MCF 10A (cell line): ENCODE results near the gene SRRM5. TPM values are rescaled to one million over a fixed set of nuclear protein-coding genes. Genes with fewer than 3 reads are reported as not detected.

ENCODE experiments used
- BruUV-seq: library from RNA; stranded (reverse); fragments of 400-500 nt; replicated peaks from 2 replicates; lab custom pipeline; 2021; lab: Mats Ljungman, UMichigan
- CTCF ChIA-PET: fragments of 300-600 bp; sonication (Branson Sonifier 250); formaldehyde crosslinking; extraction: SDS; loops from one replicate; lab custom pipeline; 2021; ENCODE audit warnings: antibody characterized with exemption, inconsistent platforms; lab: Yijun Ruan, JAX
- POLR2A ChIA-PET: fragments of 300-600, 350-650 bp; sonication (Branson Sonifier 250); formaldehyde crosslinking; extraction: SDS; loops from one replicate; lab custom pipeline; 2020; ENCODE audit warnings: antibody characterized with exemption, inconsistent platforms; lab: Yijun Ruan, JAX
- DNase-seq: peaks from one replicate; pipeline ENCODE4 v3.0.0-alpha.2; 2018; ENCODE audit not compliant: unreplicated experiment
- H3K27ac Mint-ChIP-seq: one replicate; pipeline ENCODE4 v1.8.0; 2022; ENCODE audit warnings: mild to moderate bottlenecking, low read depth, mixed read lengths; ENCODE audit not compliant: unreplicated experiment
- H3K27me3 Mint-ChIP-seq: one replicate; pipeline ENCODE4 v1.8.0; 2022; ENCODE audit warnings: mixed read lengths; ENCODE audit not compliant: insufficient read depth, unreplicated experiment
- H3K36me3 Mint-ChIP-seq: one replicate; pipeline ENCODE4 v1.8.0; 2022; ENCODE audit warnings: mild to moderate bottlenecking, moderate library complexity, mixed read lengths; ENCODE audit not compliant: insufficient read depth, unreplicated experiment
- H3K4me1 Mint-ChIP-seq: one replicate; pipeline ENCODE4 v1.8.0; 2022; ENCODE audit warnings: mixed read lengths; ENCODE audit not compliant: insufficient read depth, unreplicated experiment
- H3K4me3 Mint-ChIP-seq: one replicate; pipeline ENCODE4 v1.8.0; 2022; ENCODE audit warnings: mild to moderate bottlenecking, moderate library complexity, mixed read lengths; ENCODE audit not compliant: unreplicated experiment
- H3K9me3 Mint-ChIP-seq: one replicate; pipeline ENCODE4 v1.8.0; 2022; ENCODE audit warnings: mixed read lengths; ENCODE audit not compliant: unreplicated experiment
- CTCF ChIP-seq: fragments of 200-600 bp; IDR thresholded peaks from one replicate; pipeline ENCODE4 v1.8.0; 2022; ENCODE audit warnings: antibody characterized with exemption, mild to moderate bottlenecking; ENCODE audit not compliant: unreplicated experiment
- intact Hi-C: fragments of 100-400 bp; cut with micrococcal nuclease; formaldehyde crosslinking; loops from 2 replicates; pipeline ENCODE4 v1.14.1; 2022
- total RNA-seq: library from RNA; stranded (reverse); gene quantifications from 2 replicates; pipeline ENCODE4 v1.2.3, GENCODE V29; 2022

The SRRM5 gene
- total RNA-seq, 1 experiment from 2014 or later: 0.28 TPM

- Mint-ChIP-seq H3K27me3 (no peaks in the 10 kb centered on the region), H3K36me3 (peaks cover 14% of the 10 kb centered on the region), H3K4me3 (no peak overlapping the region), H3K4me1 (peaks cover 16% of the 10 kb centered on the region), H3K9me3 (no peaks in the 10 kb centered on the region), H3K27ac (peak overlapping the region; percentile 54)
- DNase-seq: no peak
- ChIA-PET POLR2A (interaction anchor here (1.6 kb wide), 1 partner anchor 96 kb away, joined by 3 read pairs; no protein-coding TSS in a partner anchor), CTCF (interaction anchor here (1.3 to 1.6 kb wide), 2 partner anchors 14 to 17 kb away, joined by 3 to 4 read pairs; no protein-coding TSS in a partner anchor)
- intact Hi-C loops: no loop called here
- no TSS peak for BruUV-seq
- no peak for TF ChIP-seq CTCF
Observed at GRCh38 chr19:43572171-43572588, 39.7 kb upstream of the SRRM5 start.

GRCh38 chr19:43574424-43575155, 37.3 kb upstream of the SRRM5 start:
- Mint-ChIP-seq H3K27me3 (peaks cover 14% of the 10 kb centered on the region), H3K36me3 (peaks cover 12% of the 10 kb centered on the region), H3K27ac (peak overlapping the region; percentile 98), H3K4me3 (peak overlapping the region; percentile 98), H3K9me3 (no peaks in the 10 kb centered on the region), H3K4me1 (peaks cover 16% of the 10 kb centered on the region)
- ChIA-PET CTCF (interaction anchor here (0.5 to 2.1 kb wide), 10 partner anchors 10 to 190 kb away, joined by 3 to 10 read pairs (median 4); no protein-coding TSS in a partner anchor), POLR2A (interaction anchor here (0.7 to 3.0 kb wide), 8 partner anchors 10 to 177 kb away, joined by 3 to 55 read pairs (median 6); partner anchors contain the start of genes ETHE1, IRGQ, LYPD3 and ZNF575)
- DNase-seq: peak; percentile 43
- intact Hi-C loops: loop anchor here (1.0 kb wide), 1 partner anchor 22 kb away; the partner anchor contains the start of genes IRGQ and ZNF576
- TF ChIP-seq CTCF: no peak
- TSS peak; percentile 53 for BruUV-seq

- Mint-ChIP-seq H3K4me3 (peak within 1 kb of the TSS; percentile 98), H3K36me3 (peaks cover 12% of the 10 kb centered on the region), H3K27ac (peak within 1 kb of the TSS; percentile 98), H3K9me3 (no peaks in the 10 kb centered on the region), H3K27me3 (peaks cover 14% of the 10 kb centered on the region), H3K4me1 (peaks cover 12% of the 10 kb centered on the region)
- ChIA-PET CTCF (interaction anchor here (0.6 to 2.1 kb wide), 7 partner anchors 11 to 50 kb away, joined by 3 to 10 read pairs (median 3); no protein-coding TSS in a partner anchor), POLR2A (interaction anchor here (0.7 to 3.0 kb wide), 7 partner anchors 20 to 176 kb away, joined by 3 to 55 read pairs (median 7); partner anchors contain the start of genes ETHE1, IRGQ, LYPD3 and ZNF575)
- DNase-seq: peak; percentile 99
- no peak for TF ChIP-seq CTCF
- intact Hi-C loops: loop anchor here (1.0 kb wide), 1 partner anchor 21 kb away; the partner anchor contains the start of genes IRGQ and ZNF576
- BruUV-seq: no TSS peak
Observed at GRCh38 chr19:43575156-43575950, 36.5 kb upstream of the SRRM5 start, which contains the start of the genes PINLYP and XRCC1. Gene PINLYP (plus strand): TSS chr19:43575801. CDS start chr19:43577192, 1,391 bp downstream. Gene XRCC1 (minus strand): TSS chr19:43575527. CDS start chr19:43575458, 69 bp downstream.
